ENCODE measurements around the gene RAB10.
"Not testable (repeated sequence)": the region's sequence is repeated elsewhere in the genome, so short reads cannot be mapped to it uniquely, and the experiment has no call there.

RAB10 gene

DNA sequence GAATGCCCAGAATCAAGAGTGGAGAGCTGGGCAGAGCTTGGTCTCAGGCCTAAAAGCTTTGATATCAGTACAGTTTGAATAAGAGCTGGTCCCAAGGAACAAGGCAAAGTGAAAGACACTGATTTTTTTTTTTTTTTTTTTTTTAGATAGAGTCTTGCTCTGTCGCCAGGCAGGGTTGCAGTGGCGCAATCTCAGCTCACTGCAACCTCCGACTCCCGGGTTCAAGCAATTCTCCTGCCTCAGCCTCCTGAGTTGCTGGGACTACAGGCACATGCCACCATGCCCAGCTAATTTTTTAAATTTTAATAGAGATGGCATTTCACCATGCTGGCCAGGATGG is 17.2 kb upstream of the RAB10 start:
- DNase-seq, result not testable (repeated sequence)

DNA sequence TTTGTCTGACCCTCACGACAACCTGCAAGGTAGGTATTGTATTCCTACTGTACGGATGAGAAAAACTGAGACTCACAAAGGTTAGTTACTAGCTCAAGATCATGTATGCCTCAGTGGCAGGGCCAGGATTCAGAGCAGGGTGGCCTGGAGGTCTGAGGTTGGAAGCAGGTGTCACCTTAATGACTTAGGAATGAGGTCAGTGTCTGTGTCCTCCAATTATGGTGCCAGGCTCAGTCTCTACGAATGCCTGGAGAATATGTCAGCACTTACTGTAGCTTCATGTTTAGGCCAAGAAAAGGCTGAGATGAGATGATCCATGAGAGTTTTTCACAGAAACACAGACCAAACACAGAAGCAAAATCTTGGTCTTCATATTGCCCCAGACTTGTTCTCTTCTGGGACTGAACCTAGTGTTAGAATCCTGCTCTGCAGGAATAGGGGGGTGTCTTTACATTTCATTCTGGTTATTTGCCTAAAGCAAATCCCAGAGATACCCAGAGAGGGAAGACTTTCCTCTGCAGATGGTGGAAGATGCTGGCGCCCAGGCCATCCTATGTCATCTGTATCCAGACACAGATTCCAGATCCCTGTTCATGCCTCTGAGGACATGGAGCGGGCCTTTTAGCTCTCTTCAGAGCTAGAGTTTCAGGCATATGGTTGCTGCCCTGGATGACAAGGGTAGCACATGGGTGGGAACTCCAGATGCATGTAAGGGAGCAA is 16.3 kb upstream of the RAB10 start:
- DNase-seq, result no peak

DNA sequence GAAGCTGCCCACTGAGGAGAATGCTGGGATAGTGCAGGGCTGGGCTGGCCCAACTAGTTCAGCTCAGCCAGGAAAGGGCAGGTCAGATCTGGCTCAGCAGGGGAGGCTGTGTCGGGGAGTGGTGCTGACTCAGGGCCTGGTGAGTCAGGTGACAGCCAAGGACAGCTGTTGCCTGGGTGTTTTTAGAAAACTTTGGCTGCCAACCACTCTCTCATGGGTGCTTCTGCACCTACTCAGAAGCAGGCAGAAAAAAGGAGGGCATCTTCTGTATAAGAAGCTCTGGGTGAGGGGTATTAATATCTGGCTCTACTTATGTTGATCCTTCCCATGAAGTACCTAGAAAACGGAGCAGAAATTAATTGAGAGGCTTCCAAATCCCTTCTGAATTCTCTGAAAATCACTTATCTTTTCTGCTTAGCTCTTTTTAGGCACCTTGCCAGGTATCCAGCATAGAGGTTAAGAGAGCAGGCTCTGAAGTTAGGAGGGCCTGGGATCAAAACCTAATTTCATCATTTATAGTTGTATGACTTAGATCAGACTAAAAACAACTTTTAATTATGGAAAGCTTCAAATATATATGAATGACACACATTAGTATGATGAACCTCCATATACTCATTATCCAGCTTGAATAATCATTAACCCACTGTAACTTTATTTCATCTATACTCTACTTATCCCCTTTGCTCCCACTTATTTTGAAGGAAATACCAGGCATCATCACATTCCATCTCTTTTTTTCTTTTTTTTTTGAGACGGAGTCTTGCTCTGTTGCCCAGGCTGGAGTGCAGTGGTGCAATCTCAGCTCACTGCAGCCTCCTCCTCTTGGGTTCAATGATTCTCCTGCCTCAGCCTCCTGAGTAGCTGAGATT is 15.5 kb upstream of the RAB10 start:
- DNase-seq, result peak; percentile 24

DNA sequence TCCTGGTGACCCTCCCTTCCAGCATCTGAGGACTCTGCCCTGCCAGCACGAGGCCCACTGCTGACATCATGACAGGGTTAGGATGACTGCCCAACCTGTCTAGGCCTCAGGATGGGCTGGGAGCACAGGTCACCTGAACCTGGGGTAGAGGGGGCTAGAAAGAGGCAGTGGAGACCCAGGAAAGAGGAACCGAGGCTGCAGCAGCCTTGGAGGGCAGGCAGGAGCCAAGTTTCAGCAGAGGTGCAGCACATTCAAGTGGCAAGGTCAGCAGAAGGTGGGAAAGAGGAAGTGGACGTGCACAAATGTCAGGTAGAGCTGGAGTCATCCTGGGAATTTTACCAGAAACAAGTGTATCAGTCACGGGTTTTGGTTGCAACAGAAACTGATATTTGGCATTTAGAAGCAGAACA is 13.6 kb upstream of the RAB10 start:
- DNase-seq, result no peak

DNA sequence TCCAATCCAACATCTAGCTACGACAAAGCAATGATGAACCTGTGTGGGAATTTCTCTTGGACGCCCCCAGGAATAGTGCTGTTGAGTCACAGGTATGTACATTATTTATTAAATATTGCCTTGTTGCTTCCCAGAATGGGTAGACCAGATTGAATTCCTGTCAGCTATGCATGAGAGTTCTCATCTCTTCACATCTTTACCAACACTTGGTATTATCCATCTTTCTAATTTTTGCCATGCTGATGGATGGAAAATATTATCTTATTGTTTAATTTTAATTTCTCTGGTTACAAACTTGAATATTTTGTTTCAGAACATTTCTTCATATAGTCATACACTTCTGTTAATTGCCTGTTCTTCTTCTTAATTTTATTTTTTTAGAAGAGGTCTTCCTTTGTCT is 9.6 kb upstream of the RAB10 start:
- DNase-seq, result no peak

DNA sequence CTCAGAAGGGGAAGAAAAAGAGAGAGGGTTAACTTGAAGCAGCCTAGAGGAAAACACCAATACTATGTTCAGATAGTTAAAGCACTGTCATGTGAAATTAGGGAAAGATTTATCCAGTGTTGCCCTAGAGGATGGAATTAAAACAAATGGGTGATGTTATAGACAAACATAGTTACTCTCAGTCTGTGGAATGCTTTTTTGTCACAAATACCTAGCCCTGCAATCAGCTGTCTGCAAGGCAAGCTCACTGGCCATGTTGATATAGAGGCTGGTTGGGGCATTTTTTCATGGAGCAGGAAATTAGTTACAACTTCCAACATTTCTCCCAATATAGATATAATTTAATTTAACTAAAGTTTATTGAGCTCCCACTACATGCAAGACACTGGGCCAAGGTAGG is 8.4 kb upstream of the RAB10 start:
- no peak for DNase-seq

- not testable (repeated sequence) for DNase-seq
Measured at GRCh38 chr2:26028083-26028482, 5.8 kb upstream of the RAB10 start.

DNA sequence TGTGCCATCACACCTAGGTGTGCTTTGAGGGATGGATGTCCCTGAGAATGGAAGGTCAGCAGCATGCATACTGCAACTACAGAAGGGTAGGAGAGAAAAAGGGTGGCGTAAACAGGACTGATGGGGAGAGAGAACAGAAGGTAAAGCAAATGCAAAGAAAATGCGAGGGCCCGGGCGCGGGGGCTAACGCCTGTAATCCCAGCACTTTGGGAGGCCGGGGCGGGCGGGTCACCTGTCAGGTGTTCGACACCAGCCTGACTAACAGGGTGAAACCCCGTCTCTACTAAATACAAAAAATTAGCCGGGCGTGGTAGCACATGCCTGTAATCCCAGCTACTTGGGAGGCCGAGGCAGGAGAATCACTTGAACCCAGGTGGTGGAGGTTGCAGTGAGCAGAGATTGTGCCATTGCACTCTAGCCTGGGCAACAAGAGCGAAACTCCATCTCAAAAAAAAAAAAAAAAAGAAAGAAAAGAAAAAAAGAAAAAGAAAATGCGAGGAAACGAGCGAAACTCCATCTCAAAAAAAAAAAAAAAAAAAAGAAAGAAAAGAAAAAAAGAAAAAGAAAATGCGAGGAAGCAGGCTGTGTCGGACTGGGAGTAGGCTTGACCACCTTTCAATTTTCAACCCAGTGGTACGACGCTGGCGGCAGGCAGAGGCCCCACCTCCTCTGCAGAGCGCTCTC is 1.2 kb upstream of the RAB10 start:
- DNase-seq, result not testable (repeated sequence)

GRCh38 chr2:26033270-26033817 is 540 bp upstream of the RAB10 start:
- peak; percentile 50 for DNase-seq

GRCh38 chr2:26034637-26034992 is 731 bp downstream of the RAB10 start:
- DNase-seq, result no peak

- DNase-seq, result no peak
Measured at GRCh38 chr2:26035090-26035743, 1.3 kb downstream of the RAB10 start.

- no peak for DNase-seq
Measured at GRCh38 chr2:26039603-26040323, 5.9 kb downstream of the RAB10 start.

- no peak for DNase-seq
Measured at GRCh38 chr2:26043109-26043508, 9.2 kb downstream of the RAB10 start.

GRCh38 chr2:26043862-26044696 is 10.2 kb downstream of the RAB10 start:
- no peak for DNase-seq

DNA sequence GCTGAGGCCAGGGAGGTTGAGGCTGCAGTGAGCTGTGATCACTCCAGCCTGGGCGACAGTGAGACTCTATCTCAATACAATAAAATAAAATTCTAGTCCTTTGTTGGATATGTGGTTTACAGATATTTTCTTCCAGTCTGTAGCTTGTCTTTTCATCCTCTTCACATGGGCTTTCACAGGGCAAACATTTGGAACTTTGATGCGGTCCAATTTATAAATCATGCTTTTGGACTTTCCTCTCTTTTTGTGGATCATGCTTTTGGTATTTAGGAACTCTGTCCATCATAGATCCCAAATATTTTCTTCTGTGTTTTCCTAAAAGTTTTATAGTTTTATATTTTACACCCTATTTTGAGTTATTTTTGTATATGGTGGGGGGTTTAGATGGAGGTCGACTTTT is 14.9 kb downstream of the RAB10 start:
- DNase-seq, result no peak

- DNase-seq, result no peak
Measured at GRCh38 chr2:26049641-26050040, 15.8 kb downstream of the RAB10 start.

DNA sequence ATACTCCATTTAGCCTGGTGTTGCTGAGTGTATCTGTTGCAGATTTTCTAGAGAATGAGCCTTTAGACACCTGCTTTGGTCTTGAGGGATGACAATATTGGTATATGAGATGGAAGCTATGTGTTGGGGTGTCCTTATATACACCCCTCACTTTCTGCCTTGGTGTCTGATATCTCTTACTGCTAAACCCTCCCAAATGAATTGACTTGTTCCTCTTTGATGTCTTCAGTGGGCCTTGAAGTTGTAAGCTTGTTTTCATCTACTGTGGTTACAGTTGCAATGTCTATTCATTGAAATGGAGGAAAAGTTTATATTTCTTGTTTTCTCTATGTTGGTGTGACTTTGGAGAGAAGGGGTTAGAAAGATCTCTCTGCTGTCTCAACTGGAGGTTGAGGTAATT is 18.9 kb downstream of the RAB10 start:
- DNase-seq, result no peak

- DNase-seq, result no peak
Measured at GRCh38 chr2:26054598-26055348, 20.9 kb downstream of the RAB10 start.

DNA sequence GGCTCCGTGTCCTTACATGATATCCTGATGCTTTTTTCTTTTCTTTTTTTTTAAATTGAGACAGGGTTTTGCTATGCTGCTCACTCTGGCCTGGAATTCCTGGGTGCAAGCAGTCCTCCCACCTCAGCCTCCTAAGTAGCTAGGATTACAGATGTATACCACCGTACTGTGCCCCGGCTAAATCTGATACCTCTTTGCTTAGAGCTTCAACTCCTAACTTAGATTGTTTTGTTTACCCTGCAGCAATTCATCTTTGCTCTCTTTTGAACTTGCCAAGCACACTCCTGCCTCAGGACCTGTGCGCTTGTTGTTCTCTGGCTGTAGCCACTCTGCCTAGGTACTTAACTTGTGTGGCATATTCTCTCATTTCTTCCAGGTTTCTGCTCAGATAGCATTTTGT is 24.5 kb downstream of the RAB10 start:
- no peak for DNase-seq

DNA sequence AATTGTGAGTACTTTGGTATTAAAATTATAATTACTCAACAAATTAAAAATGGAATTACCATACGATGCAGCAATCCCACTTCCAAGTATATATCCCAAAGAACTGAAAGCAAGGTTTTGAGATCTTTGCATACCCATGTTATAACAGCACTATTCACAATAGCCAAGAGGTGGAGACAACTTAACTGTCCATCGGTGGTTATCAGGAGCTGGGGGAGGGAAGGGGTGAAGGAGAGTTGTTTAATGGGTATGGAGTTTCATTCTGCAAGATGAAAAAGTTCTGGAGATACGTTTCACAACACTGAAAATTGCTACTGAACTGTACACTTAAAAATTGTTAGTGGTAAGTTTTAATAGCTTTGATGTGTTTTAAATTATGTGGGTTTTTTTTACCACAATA is 25.7 kb downstream of the RAB10 start:
- DNase-seq, result no peak

- no peak for DNase-seq
Measured at GRCh38 chr2:26061539-26061938, 27.7 kb downstream of the RAB10 start.

All from GF-D8 (cell line).